GM18517 (cell line): ENCODE measurements around the gene HHIPL1.

Source experiments
- ATAC-seq: cut with Tn5 transposase; IDR thresholded peaks from one replicate; pipeline ENCODE4 v1.9.1; 2021; ENCODE audit warnings: mild to moderate bottlenecking, moderate library complexity; ENCODE audit not compliant: unreplicated experiment

Gene HHIPL1

DNA sequence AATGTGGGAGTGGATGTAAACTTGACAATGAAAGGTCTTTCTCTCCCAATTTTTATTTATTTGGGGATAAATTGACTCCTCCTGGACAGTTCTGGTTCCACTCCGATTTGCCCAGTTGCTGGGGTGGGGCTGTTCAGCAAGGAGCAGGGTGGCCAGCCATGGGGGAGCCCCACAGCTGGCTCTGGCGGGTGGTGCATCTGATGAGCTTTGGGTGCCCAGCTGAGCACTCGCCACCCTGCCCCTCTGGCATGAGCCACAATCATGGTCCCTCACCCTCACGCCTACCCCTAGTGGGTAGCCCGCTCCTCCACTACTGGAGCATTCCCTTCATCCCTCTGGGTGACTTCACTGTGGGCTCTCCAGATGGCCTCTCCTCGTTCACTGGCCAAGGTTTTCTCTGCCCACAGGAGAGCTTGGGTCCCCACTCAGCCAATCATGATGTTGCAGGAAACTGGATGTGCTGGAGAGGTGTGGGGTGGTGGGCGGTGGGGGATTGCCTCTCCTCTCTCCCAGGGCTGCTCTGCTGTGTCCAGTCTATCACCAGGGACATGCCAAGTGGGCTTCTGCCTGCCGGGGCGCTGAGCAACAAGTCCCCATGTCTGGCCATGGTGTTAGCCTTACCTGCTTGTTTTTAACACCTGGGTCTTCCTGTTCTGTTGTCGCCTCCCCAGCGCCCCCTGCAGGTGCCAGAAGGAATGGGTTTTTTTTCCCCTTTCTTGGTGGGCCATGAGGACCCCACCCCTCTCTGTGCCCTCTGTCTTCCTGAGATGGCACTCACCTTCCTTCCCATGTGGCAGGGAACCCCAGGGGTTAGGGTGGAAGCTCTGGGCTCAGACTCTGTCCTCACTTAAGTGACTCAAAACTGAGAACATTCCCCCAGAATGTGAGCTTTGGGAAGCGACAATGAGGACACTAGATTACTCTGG, 42.6 kb downstream of the HHIPL1 start:
- no peak for ATAC-seq

DNA sequence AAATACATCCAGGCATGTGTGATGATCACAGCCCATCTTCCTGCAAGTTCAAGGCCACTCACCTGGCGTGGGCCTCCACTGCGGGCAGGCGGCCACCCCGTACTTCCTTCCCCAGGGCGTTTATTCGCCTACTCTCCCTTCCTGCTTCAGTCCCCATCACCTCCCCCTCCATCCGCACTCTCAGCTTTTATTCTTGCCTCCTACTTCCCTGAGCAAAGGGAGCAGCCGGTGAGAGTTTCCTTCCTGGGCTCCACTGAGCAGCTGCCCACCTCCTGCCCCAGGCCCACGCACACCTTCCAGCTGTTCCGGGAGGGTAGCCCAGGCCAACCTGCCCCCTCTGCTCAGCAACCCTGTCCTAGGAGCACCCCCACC, 43.3 kb downstream of the HHIPL1 start:
- ATAC-seq: no peak

DNA sequence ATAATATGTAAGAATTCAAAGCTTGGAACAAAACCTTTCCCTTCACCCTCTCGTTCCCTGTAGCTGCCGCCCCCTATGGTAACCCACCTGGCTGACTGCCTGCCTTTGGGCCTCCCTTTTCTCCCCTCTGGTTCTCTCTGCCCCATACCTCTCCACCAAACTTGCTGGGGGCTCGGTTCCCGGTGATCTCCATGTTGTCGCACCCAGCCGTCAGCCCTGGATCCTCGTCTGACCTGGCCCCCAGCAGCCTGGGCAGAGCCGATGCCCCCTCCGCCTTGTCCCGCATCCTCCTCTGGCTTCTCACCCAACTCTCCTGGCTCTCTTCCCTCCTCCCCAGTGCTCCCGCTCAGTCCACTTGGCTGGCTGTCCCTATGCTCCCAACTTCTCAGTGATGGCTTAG, 43.7 kb downstream of the HHIPL1 start:
- ATAC-seq: no peak

DNA sequence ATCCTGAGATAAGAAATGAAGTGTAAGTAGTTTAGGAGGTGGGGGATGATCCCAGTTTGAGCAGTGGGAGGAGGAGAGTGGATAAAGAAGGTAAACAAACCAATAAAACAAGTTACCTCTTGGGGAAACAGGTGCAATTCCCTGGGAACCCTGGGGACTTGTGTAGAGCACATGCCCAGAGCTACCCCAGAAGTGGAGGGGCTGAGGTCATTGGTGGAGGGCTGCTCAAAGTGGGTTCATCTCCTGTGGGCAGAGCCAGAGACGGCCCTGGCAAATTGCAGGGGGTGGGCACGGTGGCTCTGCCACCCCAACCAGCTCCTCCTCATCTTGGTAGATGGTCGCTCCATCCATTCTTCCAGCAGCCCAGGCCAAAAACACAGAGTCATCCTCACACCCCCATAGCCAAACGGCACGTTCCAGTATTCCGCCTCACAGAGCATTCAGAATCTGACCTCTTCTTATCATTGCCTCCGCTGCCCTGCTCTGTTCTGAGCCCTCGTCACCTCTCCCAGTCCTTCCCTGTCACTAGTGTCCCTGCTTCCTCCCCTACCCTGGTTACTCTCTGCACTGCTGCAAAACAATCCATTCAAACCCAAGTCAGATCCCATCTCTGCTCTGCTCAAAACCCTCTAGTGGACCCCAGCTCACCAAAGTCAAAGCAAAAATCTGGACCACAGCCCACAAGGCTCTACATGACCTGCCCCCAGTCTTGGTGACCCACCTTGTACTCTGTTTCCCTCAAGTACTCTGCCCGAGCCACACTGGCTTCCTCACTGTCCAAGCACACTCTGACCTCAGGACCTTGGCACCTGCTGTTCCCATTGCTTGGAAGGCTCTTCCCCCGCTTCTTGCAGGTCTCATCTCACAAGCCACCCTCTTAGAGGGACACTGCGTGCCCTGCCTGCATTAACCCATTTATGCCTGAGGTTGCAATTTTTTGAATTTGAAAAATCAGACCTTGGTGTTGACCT, 44.6 kb downstream of the HHIPL1 start:
- no peak for ATAC-seq

DNA sequence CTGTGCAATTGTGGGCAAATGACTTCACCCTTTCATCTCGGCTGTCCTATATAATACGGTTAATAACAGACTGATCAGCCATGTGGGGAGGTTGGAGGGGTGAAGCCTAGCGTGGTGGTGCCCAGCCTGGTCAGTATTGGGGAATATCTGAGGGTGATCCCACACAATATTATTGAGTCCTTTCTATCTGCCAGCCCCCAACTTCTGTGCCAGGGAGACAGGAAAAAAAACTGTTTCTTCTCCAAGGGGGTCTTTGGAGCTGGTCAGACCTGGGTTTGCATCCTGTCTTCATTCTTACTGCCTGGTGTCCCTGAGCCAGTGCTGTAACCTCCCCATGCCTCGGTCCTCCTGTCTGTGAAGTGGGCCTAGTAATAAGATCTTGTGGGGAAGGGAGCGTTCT, 45.7 kb downstream of the HHIPL1 start:
- ATAC-seq: no peak

DNA sequence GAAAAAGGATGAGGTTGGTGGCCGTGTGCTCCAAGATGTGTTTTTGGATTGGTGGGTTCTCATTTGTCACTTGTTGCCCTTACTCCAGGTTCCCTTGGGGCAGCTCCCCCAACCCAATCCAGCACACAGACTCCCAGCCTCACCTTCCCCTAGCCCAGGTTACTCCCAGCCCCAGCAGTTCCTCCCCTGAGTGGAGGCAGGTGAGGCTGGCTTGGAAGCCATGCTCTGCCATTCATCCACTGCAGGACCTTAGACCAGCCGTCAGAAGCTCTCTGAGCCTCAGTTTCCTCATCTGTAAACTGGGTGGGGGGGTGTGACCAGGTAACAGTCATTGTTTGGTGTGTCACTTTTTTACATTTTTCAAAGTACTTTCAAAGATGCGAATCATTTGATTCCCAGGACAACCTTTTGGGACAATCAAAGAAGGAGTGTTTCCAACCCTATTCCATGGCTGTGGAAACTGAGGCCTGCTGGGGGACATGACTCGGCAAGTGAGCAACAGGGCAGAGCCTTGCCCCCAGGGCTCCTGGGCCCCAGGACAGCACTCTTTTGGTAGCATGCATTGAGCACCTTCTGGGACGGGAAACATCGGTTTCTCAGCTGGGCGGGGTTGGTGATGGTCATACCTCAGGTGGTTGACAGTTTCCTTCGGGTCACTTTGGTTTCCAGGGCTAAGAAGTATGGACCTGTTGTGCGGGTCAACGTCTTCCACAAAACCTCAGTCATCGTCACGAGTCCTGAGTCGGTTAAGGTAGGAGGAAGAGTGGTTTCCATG, 46.4 kb downstream of the HHIPL1 start:
- no peak for ATAC-seq

DNA sequence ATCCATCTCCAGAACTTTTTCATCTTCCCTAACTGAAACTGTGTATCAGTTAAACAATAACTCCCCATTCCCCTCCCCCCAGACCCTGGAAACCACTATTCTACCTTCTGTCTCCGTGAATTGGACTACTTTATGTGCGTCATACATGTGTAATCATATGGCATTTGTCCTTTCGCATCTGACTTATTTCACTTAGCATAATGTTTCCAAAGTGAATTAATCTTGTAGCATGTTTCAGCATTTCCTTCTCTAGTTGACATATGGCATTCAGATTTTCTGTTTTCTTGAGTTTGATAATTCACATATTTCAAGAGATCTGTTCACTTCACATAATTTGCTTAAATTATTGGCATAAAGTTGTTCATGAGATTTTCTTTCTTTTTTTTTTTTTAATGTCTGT, 49.0 kb downstream of the HHIPL1 start:
- ATAC-seq: no peak

DNA sequence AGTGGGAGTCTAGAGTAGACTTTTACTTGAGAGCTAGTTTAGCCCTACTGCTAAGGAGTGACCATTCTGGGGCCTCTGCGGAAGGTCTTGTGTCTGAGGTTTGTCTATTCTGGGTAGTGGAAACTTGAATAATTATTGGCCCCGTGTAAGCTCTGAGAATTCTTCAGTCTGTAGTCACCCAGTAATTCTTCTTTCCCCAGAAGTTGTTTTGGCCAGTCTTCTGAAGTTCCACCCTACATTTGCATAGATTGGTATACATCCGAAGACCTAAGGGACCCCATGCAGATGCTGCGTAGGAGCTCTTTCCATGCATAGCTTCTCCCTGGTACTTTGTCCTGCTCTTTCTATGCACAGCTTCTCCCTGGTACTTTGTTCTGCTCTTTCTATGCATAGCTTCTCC, 52.0 kb downstream of the HHIPL1 start:
- ATAC-seq: no peak

DNA sequence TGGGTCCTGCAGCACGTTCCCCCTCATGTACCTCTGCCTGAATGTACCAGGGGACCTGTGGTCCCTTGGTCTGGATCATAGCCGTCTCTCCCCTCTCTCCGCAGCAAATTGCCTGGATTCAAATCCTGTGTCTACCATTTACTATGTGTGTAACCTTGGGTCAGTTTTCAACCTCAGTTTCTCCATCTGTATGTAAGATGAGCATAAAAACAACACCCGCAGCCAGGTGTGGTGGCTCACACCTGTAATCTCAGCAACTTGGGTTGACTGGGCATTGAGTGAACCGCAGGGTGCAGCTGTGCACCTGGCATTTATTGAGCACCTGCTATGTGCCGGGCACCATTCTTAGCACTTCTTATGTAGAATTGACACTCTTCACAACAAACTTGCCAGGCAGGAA, 53.3 kb downstream of the HHIPL1 start:
- ATAC-seq: no peak

DNA sequence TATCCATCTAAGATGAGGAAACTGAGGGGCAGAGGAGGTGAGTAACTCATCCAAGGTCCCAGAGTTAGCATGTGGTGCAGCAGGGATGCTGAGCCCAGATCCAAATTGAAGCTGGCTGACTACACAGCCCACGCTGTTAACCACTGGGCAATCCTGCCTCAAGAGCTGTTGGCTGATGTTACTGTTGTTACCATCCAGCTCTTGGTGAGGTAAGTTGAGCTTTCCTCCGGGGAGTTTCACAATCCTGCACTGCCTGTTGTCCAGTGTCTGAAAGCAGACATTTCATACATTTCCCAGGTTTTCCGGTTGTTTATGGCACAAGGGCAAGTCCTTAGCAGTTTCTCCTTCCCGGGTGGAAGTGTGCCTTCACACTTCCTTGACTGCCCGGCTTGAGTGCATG, 53.7 kb downstream of the HHIPL1 start:
- ATAC-seq: no peak

DNA sequence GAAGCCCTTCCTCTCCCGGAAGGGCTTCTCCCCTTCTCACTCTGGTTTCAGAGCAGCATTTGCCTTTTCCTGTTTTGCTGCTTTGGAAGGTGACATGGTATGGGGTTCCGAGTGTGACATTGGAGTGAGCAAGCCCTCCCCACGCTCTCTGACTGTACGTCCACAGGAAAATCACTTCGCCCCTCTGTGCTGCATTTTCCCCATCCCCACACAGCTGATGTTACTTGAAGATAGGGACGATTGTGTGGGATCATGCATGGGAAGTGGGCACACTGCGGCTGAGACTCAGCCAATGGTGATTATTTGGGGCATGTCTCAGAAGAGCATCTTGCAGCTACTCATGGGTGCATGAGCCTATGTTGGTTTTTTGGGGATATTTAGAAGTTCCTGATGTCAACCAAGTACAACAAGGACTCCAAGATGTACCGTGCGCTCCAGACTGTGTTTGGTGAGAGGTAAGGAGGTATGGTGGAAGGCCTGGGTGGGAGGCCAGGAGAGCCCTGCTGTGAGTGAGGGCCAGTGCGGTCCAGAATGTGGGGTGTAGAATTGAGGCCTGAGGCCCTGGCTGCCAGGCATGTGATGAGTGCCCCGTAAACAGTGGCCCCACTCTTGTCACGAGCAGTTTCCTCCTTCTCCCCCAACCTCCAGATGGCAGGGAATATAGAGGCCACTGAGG, 54.3 kb downstream of the HHIPL1 start:
- ATAC-seq: no peak

DNA sequence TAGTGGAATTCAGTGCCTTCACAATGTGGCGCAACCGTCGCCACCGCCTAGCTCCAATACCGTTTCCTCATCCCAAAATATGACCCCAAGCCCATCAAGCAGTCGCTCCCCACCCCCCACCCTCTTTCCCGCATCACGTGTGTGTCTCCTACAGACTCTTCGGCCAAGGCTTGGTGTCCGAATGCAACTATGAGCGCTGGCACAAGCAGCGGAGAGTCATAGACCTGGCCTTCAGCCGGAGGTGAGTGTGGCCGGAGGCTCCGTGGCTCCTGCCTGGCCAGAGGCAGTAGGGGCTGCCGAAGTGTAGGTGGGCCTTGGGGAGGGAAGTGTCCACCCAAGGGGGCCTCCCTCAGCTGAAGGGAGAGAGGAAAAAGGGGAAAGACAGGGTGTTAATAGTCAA, 54.9 kb downstream of the HHIPL1 start:
- no peak for ATAC-seq

DNA sequence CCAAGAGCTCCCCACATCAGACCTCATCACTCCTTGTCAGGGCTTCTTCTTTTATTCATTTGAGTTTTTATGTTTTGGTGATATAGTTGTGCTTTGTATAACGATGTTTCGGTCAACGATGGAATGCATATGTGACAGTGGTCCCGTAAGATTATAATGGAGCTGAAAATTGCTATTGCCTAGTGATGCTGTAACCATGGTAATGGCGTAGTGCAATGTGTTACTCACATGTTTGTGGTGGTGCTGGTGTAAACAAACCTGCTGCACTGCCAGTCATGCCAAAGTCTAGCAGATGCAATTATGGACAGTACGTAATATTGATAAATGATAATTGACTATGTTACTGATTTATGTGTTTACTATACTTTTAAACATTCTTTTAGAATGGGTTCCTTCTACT, 55.5 kb downstream of the HHIPL1 start:
- ATAC-seq: no peak

DNA sequence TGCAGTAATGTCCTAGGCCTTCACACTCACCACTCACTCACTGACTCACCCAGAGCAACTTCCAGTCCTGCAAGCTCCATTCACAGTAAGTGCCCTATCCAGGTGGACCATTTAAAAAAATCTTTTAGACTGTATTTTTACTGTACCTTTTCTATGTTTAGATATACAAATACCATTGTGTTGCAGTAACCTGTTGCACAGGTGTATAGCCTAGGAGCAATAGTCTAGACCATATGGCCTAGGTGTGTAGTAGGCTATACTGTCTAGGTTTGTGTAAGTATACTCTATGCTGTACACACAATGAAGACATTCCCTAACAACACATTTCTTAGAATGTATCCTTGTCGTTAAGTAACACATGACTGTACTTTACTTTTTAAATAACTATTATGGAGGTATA, 56.3 kb downstream of the HHIPL1 start:
- ATAC-seq: no peak

DNA sequence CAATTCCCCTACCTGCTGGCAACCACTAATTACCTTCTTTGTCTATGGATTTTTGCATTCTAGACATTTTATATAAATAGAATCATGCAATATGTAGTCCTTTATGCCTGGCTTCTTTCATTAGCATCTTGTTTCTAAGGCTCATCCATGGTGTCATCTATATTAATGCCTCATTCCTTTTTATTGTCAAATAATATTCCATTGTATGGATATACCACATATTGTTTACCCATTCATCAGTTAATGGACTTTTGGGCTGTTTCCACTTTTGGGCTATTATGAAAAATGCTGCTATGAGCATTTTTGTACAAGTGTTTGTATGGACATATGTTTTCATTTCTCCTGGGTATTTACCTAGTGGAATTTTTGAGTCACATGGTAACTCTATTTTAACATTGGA, 57.2 kb downstream of the HHIPL1 start:
- no peak for ATAC-seq

DNA sequence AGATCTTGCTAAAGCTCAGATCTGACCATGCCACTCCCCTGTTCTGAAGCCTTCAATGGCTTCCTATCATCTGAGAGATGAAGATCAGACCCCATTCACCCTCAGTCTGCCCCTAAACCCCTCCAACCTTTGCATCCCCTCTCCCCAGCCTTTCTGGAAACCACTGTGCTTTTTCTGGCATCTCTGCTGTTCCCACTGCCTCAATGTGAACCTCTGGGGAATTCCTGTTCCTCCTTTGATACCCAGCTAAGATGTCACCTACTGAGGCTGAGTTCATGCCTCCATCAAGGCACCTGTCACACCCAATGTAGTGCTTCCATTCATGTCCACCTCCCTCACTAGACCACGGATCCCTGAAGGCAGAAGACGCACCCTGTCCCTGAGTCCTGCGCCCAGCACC, 58.5 kb downstream of the HHIPL1 start:
- no peak for ATAC-seq

DNA sequence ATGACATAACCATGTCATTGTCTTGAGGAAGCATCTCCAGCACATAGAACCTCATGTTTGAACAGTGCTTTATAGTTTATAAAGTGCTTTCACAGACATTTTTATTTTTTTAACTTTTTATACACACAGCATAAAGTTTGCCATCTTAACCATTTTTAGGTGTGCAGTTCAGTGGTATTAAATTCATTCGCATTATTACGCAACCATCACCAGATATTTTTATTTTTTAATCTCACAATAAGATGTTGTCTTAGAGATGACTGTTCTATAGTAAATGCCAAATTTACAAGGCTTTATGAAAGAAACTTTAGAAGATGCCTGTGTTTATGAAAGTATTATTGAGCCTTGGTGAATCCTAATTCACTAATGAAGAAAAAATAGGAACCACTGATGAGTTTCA, 59.1 kb downstream of the HHIPL1 start:
- no peak for ATAC-seq

DNA sequence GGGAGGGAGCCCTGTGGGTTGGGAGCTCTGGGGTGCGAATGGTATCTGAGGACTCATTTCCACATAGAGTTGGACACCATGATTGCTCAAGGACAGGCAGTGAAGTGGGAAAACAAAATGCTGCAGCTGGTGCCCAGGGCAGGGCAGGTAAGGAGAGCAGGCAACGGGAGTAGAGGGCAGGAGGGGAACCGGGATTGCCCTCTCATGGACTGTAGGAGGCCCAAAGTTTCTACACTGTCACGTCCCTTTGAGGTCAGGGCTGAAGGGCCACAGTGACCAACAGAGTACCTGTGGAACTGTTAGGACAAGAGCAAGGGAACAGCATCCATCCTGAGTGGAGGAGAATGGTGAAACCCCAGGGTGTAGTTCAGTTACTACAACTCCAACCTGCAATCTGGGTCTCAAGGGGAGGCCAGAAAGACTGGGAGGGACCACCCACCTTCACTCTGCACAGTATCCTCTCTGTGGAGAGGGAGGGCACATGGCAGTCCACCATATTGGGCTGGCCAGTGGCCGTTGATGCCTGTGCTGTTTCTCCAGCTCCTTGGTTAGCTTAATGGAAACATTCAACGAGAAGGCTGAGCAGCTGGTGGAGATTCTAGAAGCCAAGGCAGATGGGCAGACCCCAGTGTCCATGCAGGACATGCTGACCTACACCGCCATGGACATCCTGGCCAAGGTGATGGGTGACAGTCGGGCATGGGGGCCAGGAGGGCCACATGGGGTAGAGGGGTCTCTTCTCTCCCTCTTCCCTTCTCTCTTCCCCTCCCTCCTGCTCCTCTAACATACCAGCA, 61.4 kb downstream of the HHIPL1 start:
- no peak for ATAC-seq

DNA sequence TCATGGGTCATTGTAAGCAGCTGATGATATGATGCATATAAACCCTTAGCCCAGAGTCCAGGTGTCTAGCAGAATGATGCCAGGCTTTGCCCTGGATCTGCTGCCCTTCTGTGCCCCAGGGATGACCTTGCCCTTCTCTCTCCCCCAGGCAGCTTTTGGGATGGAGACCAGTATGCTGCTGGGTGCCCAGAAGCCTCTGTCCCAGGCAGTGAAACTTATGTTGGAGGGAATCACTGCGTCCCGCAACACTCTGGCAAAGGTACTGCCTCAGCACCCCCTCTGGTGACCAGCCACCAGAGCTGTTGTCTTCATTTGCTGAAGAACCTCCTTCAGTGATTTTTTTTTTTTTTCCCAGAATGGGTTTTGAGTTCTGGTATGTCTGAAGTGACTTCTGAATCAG, 62.5 kb downstream of the HHIPL1 start:
- ATAC-seq: no peak

DNA sequence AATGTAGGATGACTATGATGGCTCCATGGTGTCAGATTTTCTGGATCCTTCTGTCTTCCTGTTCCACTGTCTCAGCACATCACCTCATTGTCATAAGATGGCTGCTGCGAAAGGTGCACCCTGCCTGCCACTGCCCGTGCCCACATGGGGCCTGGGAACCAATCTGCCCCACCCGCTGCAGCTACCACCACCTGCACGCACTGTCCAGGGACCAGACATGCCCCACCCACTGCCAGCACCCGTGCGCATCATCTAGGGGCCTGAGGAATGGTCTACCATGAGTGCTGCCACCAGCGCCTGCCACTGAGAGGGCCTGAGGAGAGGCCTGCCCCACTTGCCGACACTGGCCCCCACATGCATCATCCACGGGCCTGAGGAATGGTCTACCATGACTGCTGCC, 63.0 kb downstream of the HHIPL1 start:
- no peak for ATAC-seq
